ENCODE data around the gene PLIN4. TPM values are rescaled to one million over a fixed set of nuclear protein-coding genes. Genes with fewer than 3 reads are reported as not detected.
A peak's percentile ranks its signal among the peaks of the same experiment; 100 is the strongest.

Gene PLIN4
- total RNA-seq, 4 donors from 2014 or later: 1.3 to 6.6 (median 3.7) TPM

GRCh38 chr19:4538601-4538954, 20.3 kb upstream of the PLIN4 start:
- H3K9me3 ChIP-seq: no peaks in the 10 kb centered on the region
- H3K27ac ChIP-seq: no peak overlapping the region
- no peaks in the 10 kb centered on the region for H3K27me3 ChIP-seq
- H3K36me3 ChIP-seq: no peaks in the 10 kb centered on the region
- 92% methylated on average over 13 of the region's 13 CpGs; no CpG with 5 or more reads in 1 of the 2 donors for WGBS, 2 donors
- no peak for DNase-seq
- H3K4me1 ChIP-seq: peaks cover 8 to 9% of the 10 kb centered on the region in 2 donors
- intact Hi-C loops (cut with DNase I): no loop called here
- TF ChIP-seq POLR2A (IDR thresholded peaks at IDR 0.05): no peak
- TF ChIP-seq, protein P1, sequence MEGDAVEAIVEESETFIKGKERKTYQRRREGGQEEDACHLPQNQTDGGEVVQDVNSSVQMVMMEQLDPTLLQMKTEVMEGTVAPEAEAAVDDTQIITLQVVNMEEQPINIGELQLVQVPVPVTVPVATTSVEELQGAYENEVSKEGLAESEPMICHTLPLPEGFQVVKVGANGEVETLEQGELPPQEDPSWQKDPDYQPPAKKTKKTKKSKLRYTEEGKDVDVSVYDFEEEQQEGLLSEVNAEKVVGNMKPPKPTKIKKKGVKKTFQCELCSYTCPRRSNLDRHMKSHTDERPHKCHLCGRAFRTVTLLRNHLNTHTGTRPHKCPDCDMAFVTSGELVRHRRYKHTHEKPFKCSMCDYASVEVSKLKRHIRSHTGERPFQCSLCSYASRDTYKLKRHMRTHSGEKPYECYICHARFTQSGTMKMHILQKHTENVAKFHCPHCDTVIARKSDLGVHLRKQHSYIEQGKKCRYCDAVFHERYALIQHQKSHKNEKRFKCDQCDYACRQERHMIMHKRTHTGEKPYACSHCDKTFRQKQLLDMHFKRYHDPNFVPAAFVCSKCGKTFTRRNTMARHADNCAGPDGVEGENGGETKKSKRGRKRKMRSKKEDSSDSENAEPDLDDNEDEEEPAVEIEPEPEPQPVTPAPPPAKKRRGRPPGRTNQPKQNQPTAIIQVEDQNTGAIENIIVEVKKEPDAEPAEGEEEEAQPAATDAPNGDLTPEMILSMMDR (IDR thresholded peaks at IDR 0.05): no peak
- no peak overlapping the region for H3K4me3 ChIP-seq (replicated peaks in 1 of 3)

DNA sequence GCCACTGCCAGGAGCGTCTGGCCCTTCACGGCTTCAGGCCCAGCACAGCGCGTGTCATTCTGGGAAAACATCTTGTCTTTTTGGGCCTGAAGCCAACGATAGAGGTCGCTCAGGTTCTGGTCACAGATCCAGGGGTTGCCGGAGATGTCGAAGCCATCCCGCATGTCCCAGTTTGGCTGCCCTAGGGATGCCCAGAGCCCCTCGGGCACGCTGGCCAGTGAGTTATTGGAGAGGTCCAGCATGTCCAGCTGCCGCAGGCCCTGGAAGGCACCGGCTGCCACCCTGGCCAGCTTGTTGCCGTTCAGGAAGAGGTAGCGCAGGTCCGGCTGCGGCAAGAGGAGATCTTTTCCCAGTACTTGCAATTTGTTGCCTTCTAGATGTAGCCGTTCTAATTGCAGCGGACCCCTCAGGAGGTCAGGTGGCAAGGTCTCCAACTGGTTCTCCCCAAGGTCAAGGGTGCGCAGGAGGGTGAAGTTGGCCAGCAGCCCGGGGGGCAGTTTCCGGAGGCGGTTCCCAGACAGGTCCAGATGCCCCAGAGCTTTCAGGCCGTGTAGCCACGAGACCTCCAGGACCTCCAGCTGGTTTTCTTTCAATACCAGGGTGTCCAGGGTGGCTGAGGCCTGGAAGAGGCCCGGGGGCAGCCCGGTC, 19.8 kb upstream of the PLIN4 start:
- H3K27me3 ChIP-seq: no peaks in the 10 kb centered on the region
- DNase-seq: no peak
- 73 to 78% methylated on average over 17 to 24 of the region's 27 CpGs for WGBS, 2 donors
- no peaks in the 10 kb centered on the region for H3K9me3 ChIP-seq
- H3K4me3 ChIP-seq (replicated peaks in 1 of 3): no peak overlapping the region
- intact Hi-C loops (cut with DNase I): no loop called here
- TF ChIP-seq, protein P1 (IDR thresholded peaks at IDR 0.05): no peak
- TF ChIP-seq POLR2A (IDR thresholded peaks at IDR 0.05): no peak
- H3K27ac ChIP-seq: no peak overlapping the region
- H3K4me1 ChIP-seq: peaks cover 8 to 9% of the 10 kb centered on the region in 2 donors
- H3K36me3 ChIP-seq: no peaks in the 10 kb centered on the region

DNA sequence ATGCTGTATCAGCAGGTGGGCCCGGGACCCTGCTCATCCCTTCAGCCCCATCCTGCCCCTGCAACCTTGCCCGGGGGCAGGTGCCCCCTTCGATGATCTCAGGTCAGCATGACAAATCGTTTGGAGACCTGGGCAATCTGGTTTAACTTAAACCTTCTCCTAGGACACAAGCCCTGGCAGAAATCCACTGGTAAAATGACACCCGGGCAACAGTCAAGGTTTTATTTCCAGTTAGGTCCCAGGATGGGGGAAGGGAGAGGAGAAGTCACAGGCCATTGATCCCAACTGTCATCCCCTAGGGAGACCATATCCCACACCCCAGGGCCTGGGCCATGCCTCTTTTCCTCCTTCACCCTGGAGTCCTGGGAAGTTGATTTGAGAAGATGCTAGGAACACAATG, 18.5 kb upstream of the PLIN4 start:
- no peak overlapping the region for H3K27ac ChIP-seq
- DNase-seq: no peak
- H3K9me3 ChIP-seq: no peaks in the 10 kb centered on the region
- no peak for TF ChIP-seq POLR2A (IDR thresholded peaks at IDR 0.05)
- TF ChIP-seq, protein P1 (IDR thresholded peaks at IDR 0.05): no peak
- WGBS, 2 donors: 60 to 71% methylated on average over 4 to 5 of the region's 5 CpGs
- H3K4me3 ChIP-seq (replicated peaks in 1 of 3): no peak overlapping the region
- no peaks in the 10 kb centered on the region for H3K27me3 ChIP-seq
- no peaks in the 10 kb centered on the region for H3K36me3 ChIP-seq
- peaks cover 8 to 9% of the 10 kb centered on the region in 2 donors for H3K4me1 ChIP-seq
- intact Hi-C loops (cut with DNase I): no loop called here

DNA sequence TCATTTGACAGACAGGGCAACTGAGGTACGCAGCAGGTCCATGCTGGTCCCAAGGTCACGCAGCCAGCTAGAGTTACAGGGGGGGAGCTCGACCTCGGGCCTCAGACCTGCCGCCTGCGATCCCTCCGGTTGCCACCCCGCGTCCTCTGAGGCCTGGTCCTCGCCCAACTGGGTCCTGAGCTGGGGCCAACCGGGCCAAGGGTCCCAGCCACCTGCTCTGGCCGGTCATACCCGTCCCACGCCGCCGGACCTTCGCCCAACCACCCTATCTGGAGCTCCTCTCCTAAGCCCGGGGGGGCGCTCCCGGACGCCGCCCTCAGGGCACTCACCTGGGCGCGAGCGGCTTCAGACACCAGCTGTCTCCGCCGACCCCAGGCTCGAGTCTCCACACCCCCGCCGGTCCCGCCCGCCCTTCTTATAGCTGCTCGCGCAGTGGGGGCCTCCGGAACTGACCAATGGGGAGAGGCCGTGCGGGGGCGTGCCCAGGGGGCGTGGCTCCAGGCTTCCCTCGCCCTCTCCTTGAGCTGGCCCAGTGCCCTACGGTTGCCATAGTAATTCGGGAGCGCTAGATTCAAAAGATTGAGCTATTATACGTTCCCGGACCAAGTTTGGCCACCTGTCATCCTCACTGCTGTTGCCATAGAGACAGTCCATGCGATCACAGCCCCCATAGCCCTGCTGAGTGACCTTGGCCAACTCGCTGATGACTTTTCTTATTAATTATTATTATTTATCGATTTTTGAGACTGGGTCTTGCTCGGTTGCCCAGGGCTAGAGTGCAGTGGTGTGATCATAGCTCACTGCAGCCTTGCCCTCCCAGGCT, 16.8 kb upstream of the PLIN4 start, which contains the start of gene PLIN5:
PLIN5 (minus strand) TSS at position 389 of the 823 bp plus-strand sequence. CDS start 1,150 bp downstream, outside the sequence.
- H3K9me3 ChIP-seq: no peaks in the 10 kb centered on the region
- intact Hi-C loops (cut with DNase I): no loop called here
- H3K27me3 ChIP-seq: no peaks in the 10 kb centered on the region
- H3K36me3 ChIP-seq: no peaks in the 10 kb centered on the region
- DNase-seq: peak; percentile 82 to 84
- WGBS, 2 donors: 9 to 18% methylated on average over 15 to 17 of the region's 49 CpGs
- peak in 1 of 2 donors; percentile 5 for TF ChIP-seq POLR2A (IDR thresholded peaks at IDR 0.05)
- TF ChIP-seq, protein P1 (IDR thresholded peaks at IDR 0.05): no peak
- peak within 1 kb of the TSS in 1 of 3 donors; percentile 5 for H3K4me3 ChIP-seq (replicated peaks in 1 of 3)
- peaks cover 8 to 9% of the 10 kb centered on the region in 2 donors for H3K4me1 ChIP-seq
- H3K27ac ChIP-seq: no peak within 1 kb of the TSS
